HUES48 (cell line): ENCODE measurements around the gene CES2.

Source experiments
- H3K27ac ChIP-seq: one replicate; pipeline ENCODE4 v1.7.0; 2013; ENCODE audit warnings: low read depth, low read length, inconsistent platforms
- H3K27me3 ChIP-seq: 2 replicates; pipeline ENCODE4 v1.6.1; 2013; ENCODE audit warnings: mild to moderate bottlenecking, low read length; ENCODE audit not compliant: control insufficient read depth, insufficient read depth
- H3K36me3 ChIP-seq: 2 replicates; pipeline ENCODE4 v1.6.1; 2013; ENCODE audit warnings: low read length; ENCODE audit not compliant: control insufficient read depth, insufficient read depth
- H3K4me1 ChIP-seq: 2 replicates; pipeline ENCODE4 v1.6.1; 2013; ENCODE audit warnings: mild to moderate bottlenecking, low read length; ENCODE audit not compliant: control insufficient read depth, insufficient read depth
- H3K4me3 ChIP-seq: 2 replicates; pipeline ENCODE4 v1.5.1; 2013; ENCODE audit warnings: mild to moderate bottlenecking, low read depth, low read length
- H3K9ac ChIP-seq: 2 replicates; pipeline ENCODE4 v1.6.1; 2013; ENCODE audit warnings: mild to moderate bottlenecking, low read depth, low read length, moderate library complexity
- H3K9me3 ChIP-seq: 2 replicates; pipeline ENCODE4 v1.6.1; 2013; ENCODE audit warnings: low read length; ENCODE audit not compliant: control insufficient read depth, insufficient read depth

The CES2 gene

GRCh38 chr16:66903544-66904427 lies 31.5 kb upstream of the CES2 start:
- no peak overlapping the region for H3K27ac ChIP-seq
- H3K4me1 ChIP-seq: peaks cover 8% of the 10 kb centered on the region; the same call in 1 of the 2 replicates
- H3K27me3 ChIP-seq: no peaks in the 10 kb centered on the region

GRCh38 chr16:66904428-66904845 lies 30.9 kb upstream of the CES2 start:
- no peak overlapping the region for H3K27ac ChIP-seq
- no peaks in the 10 kb centered on the region for H3K27me3 ChIP-seq
- H3K36me3 ChIP-seq: no peaks in the 10 kb centered on the region
- peaks cover 8% of the 10 kb centered on the region; the same call in 1 of the 2 replicates for H3K4me1 ChIP-seq
- no peaks in the 10 kb centered on the region for H3K9me3 ChIP-seq
- no peak overlapping the region for H3K9ac ChIP-seq
- no peak overlapping the region for H3K4me3 ChIP-seq

More at GRCh38 chr16:66903544-66904427, 31.5 kb upstream of the CES2 start:
- Histone ChIP-seq H3K9me3 (no peaks in the 10 kb centered on the region), H3K36me3 (no peaks in the 10 kb centered on the region), H3K9ac (no peak overlapping the region), H3K4me3 (no peak overlapping the region)

- H3K36me3 ChIP-seq: no peaks in the 10 kb centered on the region
- H3K9me3 ChIP-seq: no peaks in the 10 kb centered on the region
- H3K27me3 ChIP-seq: no peaks in the 10 kb centered on the region
- H3K4me1 ChIP-seq: 0 out of 2 replicates have a peak, but pooled peaks cover 2% of the 10 kb centered on the region
- no peak overlapping the region for H3K9ac ChIP-seq
- no peak overlapping the region for H3K27ac ChIP-seq
- no peak overlapping the region for H3K4me3 ChIP-seq
Measured at GRCh38 chr16:66904846-66905632, 30.3 kb upstream of the CES2 start.

GRCh38 chr16:66905633-66906539 lies 29.4 kb upstream of the CES2 start:
- no peak overlapping the region for H3K4me3 ChIP-seq
- no peak overlapping the region for H3K9ac ChIP-seq
- no peak overlapping the region for H3K27ac ChIP-seq
- no peaks in the 10 kb centered on the region for H3K9me3 ChIP-seq
- H3K36me3 ChIP-seq: no peaks in the 10 kb centered on the region
- H3K4me1 ChIP-seq: no peaks in the 10 kb centered on the region
- no peaks in the 10 kb centered on the region for H3K27me3 ChIP-seq

GRCh38 chr16:66906916-66907836 lies 28.1 kb upstream of the CES2 start:
- no peaks in the 10 kb centered on the region for H3K4me1 ChIP-seq
- no peak overlapping the region for H3K9ac ChIP-seq
- H3K36me3 ChIP-seq: no peaks in the 10 kb centered on the region
- H3K4me3 ChIP-seq: no peak overlapping the region
- H3K27me3 ChIP-seq: no peaks in the 10 kb centered on the region
- H3K9me3 ChIP-seq: no peaks in the 10 kb centered on the region
- no peak overlapping the region for H3K27ac ChIP-seq

- Histone ChIP-seq H3K9ac (no peak overlapping the region), H3K27me3 (no peaks in the 10 kb centered on the region), H3K4me3 (no peak overlapping the region), H3K9me3 (no peaks in the 10 kb centered on the region), H3K36me3 (no peaks in the 10 kb centered on the region), H3K4me1 (no peaks in the 10 kb centered on the region), H3K27ac (no peak overlapping the region)
Measured at GRCh38 chr16:66908116-66908515, 27.2 kb upstream of the CES2 start.

- no peaks in the 10 kb centered on the region for H3K36me3 ChIP-seq
- H3K4me1 ChIP-seq: no peaks in the 10 kb centered on the region
- no peak overlapping the region for H3K4me3 ChIP-seq
- no peak overlapping the region for H3K9ac ChIP-seq
- no peaks in the 10 kb centered on the region for H3K27me3 ChIP-seq
- H3K9me3 ChIP-seq: no peaks in the 10 kb centered on the region
- H3K27ac ChIP-seq: no peak overlapping the region
Measured at GRCh38 chr16:66908762-66909559, 26.4 kb upstream of the CES2 start.

GRCh38 chr16:66910175-66910940 lies 25.0 kb upstream of the CES2 start:
- H3K4me3 ChIP-seq: no peak overlapping the region
- H3K27me3 ChIP-seq: no peaks in the 10 kb centered on the region
- no peaks in the 10 kb centered on the region for H3K4me1 ChIP-seq
- no peaks in the 10 kb centered on the region for H3K36me3 ChIP-seq
- H3K9ac ChIP-seq: no peak overlapping the region
- H3K27ac ChIP-seq: no peak overlapping the region
- no peaks in the 10 kb centered on the region for H3K9me3 ChIP-seq

GRCh38 chr16:66911112-66911511 lies 24.2 kb upstream of the CES2 start:
- H3K9me3 ChIP-seq: no peaks in the 10 kb centered on the region
- no peaks in the 10 kb centered on the region for H3K36me3 ChIP-seq
- H3K4me3 ChIP-seq: no peak overlapping the region
- no peaks in the 10 kb centered on the region for H3K27me3 ChIP-seq
- no peaks in the 10 kb centered on the region for H3K4me1 ChIP-seq
- no peak overlapping the region for H3K9ac ChIP-seq
- no peak overlapping the region for H3K27ac ChIP-seq
